ENCODE results near the gene DLG2.

DLG2 gene

DNA sequence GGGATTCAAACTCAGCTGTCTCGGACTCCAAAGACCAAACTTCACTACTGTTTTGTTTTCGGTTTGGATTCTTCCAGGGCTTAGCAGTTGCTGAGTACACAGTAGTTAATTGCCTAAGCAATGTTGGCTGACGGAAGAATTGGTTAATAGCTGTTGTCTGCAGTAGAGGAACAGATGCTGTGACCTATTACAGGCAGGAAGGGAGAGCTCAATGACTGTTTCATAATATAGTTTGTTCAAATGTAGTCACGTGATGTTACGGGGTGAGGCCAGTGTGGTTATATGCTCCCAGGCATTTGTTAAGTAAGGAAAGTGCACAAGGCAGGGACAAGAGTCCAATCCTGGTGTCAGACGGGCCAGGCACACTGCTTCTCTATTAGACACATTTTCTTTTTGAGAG, 2118.3 kb downstream of the DLG2 start:
- TF ChIP-seq, protein P1, sequence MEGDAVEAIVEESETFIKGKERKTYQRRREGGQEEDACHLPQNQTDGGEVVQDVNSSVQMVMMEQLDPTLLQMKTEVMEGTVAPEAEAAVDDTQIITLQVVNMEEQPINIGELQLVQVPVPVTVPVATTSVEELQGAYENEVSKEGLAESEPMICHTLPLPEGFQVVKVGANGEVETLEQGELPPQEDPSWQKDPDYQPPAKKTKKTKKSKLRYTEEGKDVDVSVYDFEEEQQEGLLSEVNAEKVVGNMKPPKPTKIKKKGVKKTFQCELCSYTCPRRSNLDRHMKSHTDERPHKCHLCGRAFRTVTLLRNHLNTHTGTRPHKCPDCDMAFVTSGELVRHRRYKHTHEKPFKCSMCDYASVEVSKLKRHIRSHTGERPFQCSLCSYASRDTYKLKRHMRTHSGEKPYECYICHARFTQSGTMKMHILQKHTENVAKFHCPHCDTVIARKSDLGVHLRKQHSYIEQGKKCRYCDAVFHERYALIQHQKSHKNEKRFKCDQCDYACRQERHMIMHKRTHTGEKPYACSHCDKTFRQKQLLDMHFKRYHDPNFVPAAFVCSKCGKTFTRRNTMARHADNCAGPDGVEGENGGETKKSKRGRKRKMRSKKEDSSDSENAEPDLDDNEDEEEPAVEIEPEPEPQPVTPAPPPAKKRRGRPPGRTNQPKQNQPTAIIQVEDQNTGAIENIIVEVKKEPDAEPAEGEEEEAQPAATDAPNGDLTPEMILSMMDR (IDR thresholded peaks at IDR 0.05; ENCODE audit: low read length, missing control alignments), result no peak
- no peak overlapping the region for H3K4me3 ChIP-seq (replicated peaks; ENCODE audit: low read depth, low read length)
- DNase-seq (ENCODE audit: low read depth), result no peak

DNA sequence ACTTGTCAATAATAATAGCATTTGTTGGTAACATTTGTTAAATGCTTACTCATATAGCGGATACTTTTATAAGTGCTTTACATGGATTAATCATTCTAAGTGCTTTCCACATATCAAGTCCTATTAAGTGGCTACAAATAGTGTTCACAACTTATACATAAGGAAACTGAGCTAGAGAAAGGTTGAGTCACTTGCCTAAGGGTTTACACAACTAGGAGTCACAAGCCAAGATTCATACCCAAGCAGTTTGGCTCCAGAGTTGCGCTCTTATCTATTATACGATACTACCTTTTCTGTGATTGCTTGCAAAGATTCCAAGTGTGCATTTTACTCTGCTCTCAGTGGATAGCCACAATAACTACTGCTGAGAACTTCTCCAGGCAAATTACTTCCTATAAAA, 2125.1 kb downstream of the DLG2 start:
- TF ChIP-seq, protein P1 (IDR thresholded peaks at IDR 0.05; ENCODE audit: low read length, missing control alignments), result no peak
- no peak overlapping the region for H3K4me3 ChIP-seq (replicated peaks; ENCODE audit: low read depth, low read length)
- no peak for DNase-seq (ENCODE audit: low read depth)

DNA sequence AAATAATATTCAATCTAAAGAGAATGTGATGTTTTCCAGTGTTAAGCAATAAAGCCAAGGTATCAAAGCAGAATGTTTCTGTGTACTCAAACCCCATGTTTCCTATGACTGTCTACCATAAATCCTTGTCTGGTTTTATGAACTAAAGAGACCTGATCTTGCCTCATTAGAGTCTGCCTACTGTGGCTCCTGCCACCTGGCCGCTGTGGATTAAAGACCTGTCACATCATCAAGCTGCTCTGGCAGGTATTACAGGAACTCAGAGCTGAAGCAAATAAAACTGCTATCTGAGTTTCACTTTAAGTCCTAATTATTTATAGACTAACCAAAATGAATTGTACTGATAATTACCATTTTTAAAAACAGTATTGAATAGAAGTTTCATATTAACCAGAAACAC, 2133.2 kb downstream of the DLG2 start:
- TF ChIP-seq, protein P1 (IDR thresholded peaks at IDR 0.05; ENCODE audit: low read length, missing control alignments), result no peak
- no peak for DNase-seq (ENCODE audit: low read depth)
- H3K4me3 ChIP-seq (replicated peaks; ENCODE audit: low read depth, low read length), result no peak overlapping the region

DNA sequence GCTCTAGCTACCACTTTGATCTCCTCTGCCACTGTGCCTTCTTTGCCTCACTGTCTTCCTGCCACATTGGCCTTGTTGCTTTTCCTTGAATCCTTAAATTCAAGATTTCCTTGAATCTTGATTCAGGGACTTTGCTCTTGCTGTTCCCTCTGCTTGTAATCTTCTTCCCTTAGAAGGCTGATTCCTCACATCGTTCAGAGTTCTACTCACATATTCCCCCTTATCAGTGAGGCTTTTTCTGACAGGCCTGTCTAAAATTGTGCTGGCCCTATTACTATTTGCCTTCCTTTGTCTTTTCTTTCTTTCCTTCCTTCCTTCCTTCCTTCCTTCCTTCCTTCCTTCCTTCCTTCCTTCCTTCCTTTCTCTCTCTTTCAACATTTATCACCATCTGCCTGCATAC, 2134.1 kb downstream of the DLG2 start:
- TF ChIP-seq, protein P1 (IDR thresholded peaks at IDR 0.05; ENCODE audit: low read length, missing control alignments), result no peak

DNA sequence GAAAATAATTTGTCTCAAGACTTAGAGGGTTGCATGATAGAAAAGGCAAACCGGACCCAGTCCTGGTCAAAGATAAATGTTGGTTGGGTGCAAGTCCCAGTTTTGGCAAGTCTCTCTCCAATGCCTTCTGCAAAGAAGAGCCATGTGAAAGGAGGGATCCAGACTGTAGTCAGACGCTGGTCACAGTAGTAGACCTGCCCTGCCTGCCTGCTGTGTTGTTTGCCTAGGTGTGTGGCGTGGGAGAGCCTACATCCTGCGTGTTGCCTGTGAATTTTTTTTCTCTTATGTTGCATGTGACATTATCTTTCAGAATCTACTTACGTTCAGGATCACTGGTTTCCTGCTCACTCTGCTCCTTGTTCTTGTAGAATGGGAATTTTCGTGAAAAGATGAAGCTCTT, 2143.3 kb downstream of the DLG2 start:
- H3K4me3 ChIP-seq (replicated peaks; ENCODE audit: low read depth, low read length), result no peak overlapping the region
- TF ChIP-seq, protein P1 (IDR thresholded peaks at IDR 0.05; ENCODE audit: low read length, missing control alignments), result no peak
- no peak for DNase-seq (ENCODE audit: low read depth)

More for the DNA sequence above, 2134.1 kb downstream of the DLG2 start:
- H3K4me3 ChIP-seq (replicated peaks; ENCODE audit: low read depth, low read length), result no peak overlapping the region
- no peak for DNase-seq (ENCODE audit: low read depth)

DNA sequence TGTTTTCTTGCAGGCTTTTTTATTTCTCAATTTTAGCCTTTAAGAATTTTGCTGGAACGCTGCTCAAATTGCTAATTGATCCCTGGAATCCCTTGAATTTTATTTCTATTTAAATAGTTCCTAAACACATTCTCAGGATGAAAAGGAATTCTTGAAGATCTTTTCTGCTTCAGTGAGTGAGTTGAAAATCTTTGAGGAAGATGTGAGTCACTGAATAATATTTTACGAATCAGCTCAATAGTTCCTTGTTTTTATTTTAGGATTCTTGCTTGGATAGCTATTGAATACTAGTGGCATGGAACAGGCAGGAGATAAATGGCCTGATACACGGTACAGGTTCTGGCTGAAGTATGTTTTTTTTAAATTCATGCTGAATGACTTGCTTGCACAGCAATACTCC, 2146.3 kb downstream of the DLG2 start:
- TF ChIP-seq, protein P1 (IDR thresholded peaks at IDR 0.05; ENCODE audit: low read length, missing control alignments), result no peak
- H3K4me3 ChIP-seq (replicated peaks; ENCODE audit: low read depth, low read length), result no peak overlapping the region
- no peak for DNase-seq (ENCODE audit: low read depth)

DNA sequence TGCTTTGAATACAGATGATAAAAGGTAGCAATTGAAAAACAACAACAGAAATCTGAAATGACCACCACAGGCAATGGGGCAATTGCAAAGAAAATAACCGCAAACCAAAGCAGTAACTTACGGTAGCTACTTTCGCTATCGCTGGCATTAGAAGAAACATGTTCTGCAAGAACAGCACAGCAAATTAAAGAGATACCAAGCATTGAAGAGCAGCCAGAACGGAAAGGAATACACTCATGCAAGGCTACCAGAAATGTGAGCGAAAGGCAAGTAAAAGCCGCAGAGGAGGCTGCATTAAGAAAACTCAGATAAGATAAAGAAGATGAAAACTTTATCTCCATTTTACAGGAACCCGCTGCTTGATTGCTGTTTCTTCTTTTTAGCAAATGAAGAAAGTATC, 2146.9 kb downstream of the DLG2 start:
- no peak overlapping the region for H3K4me3 ChIP-seq (replicated peaks; ENCODE audit: low read depth, low read length)
- DNase-seq (ENCODE audit: low read depth), result peak; percentile 3

More for the DNA sequence above, 2146.9 kb downstream of the DLG2 start:
- TF ChIP-seq, protein P1 (IDR thresholded peaks at IDR 0.05; ENCODE audit: low read length, missing control alignments), result no peak
